HUES48 (cell line): ENCODE data around the gene TSPAN1.

Source experiments
- H3K27ac ChIP-seq: one replicate; pipeline ENCODE4 v1.7.0; 2013; ENCODE audit warnings: low read depth, low read length, inconsistent platforms
- H3K27me3 ChIP-seq: 2 replicates; pipeline ENCODE4 v1.6.1; 2013; ENCODE audit warnings: mild to moderate bottlenecking, low read length; ENCODE audit not compliant: control insufficient read depth, insufficient read depth
- H3K36me3 ChIP-seq: 2 replicates; pipeline ENCODE4 v1.6.1; 2013; ENCODE audit warnings: low read length; ENCODE audit not compliant: control insufficient read depth, insufficient read depth
- H3K4me1 ChIP-seq: 2 replicates; pipeline ENCODE4 v1.6.1; 2013; ENCODE audit warnings: mild to moderate bottlenecking, low read length; ENCODE audit not compliant: control insufficient read depth, insufficient read depth
- H3K4me3 ChIP-seq: 2 replicates; pipeline ENCODE4 v1.5.1; 2013; ENCODE audit warnings: mild to moderate bottlenecking, low read depth, low read length
- H3K9ac ChIP-seq: 2 replicates; pipeline ENCODE4 v1.6.1; 2013; ENCODE audit warnings: mild to moderate bottlenecking, low read depth, low read length, moderate library complexity
- H3K9me3 ChIP-seq: 2 replicates; pipeline ENCODE4 v1.6.1; 2013; ENCODE audit warnings: low read length; ENCODE audit not compliant: control insufficient read depth, insufficient read depth

Gene TSPAN1

DNA sequence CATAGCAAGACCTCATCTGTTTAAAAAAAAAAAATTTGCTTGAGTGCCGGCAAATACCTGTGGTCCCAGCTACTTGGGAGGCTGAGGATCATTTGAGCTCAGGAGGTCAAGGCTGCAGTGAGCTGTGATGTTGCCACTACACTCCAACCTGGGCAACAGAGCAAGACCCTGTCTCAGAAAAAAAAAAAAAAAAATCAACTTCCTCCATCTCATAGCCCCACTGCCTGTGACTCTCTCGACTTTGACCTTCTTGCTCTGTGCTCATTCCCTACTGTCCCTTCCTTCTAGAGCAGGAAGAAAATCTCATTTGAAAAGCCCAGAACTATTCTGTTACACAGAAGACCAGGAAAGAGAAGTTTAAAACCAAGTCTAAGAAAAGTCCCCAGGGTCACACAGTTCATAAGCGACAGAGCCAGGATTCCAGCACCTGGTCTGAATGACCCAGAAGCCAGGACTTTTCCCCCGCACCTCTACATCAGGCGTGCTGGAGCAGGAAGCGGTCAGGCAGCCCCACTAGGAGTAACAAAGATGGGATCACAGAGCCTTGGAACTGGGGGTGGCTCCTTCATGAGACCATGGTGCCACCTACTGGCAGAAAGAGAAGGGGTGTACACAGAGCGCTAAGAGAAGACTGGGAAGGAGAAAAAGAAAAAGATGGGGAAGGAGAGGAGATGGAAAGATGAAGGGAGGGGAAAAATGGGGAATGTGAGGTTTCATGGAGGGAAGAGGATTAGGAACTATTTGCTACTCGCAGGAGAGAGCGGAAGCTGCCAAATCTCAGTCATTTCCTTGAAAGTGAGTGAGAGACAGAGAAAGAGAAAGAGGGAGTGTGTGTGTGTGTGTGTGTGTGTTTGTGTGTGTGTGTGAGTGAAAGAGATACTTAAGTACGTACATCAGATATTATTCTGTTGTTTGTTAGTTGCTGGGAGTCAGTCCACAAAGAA, 4.5 kb downstream of the TSPAN1 start:
- H3K4me3 ChIP-seq = no peak overlapping the region
- peaks cover 11% of the 10 kb centered on the region for H3K27me3 ChIP-seq
- no peaks in the 10 kb centered on the region for H3K36me3 ChIP-seq
- no peak overlapping the region for H3K27ac ChIP-seq
- no peak overlapping the region for H3K9ac ChIP-seq
- peaks cover 8% of the 10 kb centered on the region; the same call in 1 of the 2 replicates for H3K4me1 ChIP-seq
- no peaks in the 10 kb centered on the region for H3K9me3 ChIP-seq

DNA sequence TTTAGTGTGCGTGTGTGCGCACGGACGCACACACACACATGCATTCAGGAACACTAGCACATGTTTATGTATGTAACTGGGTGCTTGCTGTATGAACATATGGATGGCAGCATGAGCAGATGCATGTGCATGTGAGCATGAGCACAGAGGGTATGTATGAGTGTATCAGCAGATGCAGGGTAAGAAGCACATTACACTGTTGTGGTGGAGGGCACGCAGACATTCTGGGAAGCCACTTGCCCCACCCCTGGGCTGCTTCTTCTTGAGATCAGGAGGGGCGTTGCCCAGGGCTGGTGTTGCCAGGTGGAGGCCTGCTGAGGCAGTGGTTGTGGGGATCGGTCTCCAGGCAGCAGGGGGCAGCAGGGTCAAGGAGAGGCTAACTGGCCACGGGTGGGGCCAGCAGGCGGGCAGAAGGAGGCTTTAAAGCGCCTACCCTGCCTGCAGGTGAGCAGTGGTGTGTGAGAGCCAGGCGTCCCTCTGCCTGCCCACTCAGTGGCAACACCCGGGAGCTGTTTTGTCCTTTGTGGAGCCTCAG, 5.3 kb downstream of the TSPAN1 start:
- Histone ChIP-seq H3K4me3 (no peak overlapping the region), H3K27ac (no peak overlapping the region), H3K4me1 (peaks cover 4% of the 10 kb centered on the region; the same call in 1 of the 2 replicates)

DNA sequence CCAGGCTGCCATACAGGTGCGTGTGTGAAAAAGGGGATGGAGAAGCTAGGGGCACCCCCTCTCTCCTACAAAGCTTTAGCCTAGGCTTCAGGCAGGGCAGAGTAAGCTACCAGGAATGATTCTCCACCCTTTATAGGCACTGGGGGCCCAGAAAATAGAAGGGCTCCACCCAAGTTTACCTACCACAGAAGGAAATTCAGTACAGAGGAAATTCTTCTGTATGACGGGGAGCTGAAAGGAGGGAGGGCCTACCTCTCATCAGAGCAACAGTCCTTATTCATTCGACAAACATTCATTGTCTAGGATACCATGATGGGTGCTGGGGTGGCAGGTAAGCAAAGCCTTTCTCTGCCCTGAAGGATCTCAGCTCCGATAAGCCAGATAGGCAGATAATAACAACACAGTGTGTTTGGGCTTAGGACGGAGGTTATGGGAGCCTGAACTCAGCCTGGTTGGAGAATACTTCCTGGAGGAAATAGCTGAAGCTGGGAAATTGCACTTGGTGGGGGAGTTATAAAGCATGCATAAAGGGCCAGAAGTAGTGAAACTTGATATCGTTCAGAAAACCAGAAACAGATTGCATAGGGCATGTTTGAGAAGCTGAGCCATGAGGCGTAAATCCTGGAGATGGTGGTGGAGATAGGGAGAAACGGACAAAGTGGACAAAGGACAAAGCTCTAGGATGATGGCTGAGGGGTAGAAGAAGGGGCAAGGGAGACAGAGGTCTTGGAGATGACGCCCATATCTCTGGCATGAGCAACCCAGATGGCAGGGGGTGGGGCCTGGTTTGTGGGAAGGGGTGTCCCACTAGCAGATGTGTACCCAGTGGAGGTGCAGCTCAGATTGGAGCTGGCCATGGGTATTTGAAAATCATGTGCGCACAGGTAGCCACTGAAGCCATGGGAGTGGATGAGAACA, 6.7 kb downstream of the TSPAN1 start:
- Histone ChIP-seq H3K4me3 (no peak overlapping the region), H3K4me1 (peaks cover 4% of the 10 kb centered on the region; the same call in 1 of the 2 replicates), H3K27ac (no peak overlapping the region), H3K9me3 (no peaks in the 10 kb centered on the region), H3K27me3 (peaks cover 11% of the 10 kb centered on the region), H3K9ac (no peak overlapping the region), H3K36me3 (no peaks in the 10 kb centered on the region)

More for the DNA sequence above, 5.3 kb downstream of the TSPAN1 start:
- Histone ChIP-seq H3K9me3 (no peaks in the 10 kb centered on the region), H3K9ac (no peak overlapping the region), H3K27me3 (peaks cover 11% of the 10 kb centered on the region), H3K36me3 (no peaks in the 10 kb centered on the region)

DNA sequence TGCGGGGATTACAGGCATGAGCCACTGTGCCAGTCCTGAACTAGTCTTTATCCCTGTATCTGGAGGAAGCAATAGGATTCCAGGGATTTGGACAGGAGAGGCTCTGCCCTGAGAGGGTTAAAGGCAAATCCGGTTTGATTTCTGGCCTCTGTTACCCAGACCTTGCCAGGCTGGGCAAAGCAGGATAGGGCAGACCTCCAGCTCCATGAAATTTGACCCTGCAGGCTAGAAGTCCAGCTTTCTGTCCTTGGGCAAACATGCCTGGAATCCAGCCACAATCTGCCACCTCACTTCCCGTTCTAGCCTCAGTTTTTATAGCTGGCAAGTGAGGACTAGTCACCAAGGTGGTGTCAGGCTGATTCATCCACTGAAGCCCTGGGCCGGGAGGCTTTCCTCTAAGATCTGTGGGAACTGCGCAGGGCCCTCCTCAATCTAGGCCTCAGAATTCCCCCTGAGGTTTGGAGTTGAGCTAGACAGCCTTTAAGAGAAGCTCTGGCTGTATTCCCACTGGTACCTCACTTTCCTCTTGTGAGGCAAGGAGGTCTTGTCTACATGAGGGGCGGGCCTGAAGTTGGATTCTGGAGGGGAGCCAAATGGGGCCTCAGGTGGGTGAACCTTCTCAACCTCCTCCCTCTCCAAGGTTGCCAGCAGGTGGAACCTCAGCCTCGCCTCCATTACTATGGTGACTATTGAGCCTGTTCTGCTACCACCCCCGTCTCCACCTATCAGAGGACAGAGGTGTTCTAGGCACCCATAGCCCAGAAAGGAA, 8.4 kb downstream of the TSPAN1 start:
- no peak overlapping the region for H3K4me3 ChIP-seq

DNA sequence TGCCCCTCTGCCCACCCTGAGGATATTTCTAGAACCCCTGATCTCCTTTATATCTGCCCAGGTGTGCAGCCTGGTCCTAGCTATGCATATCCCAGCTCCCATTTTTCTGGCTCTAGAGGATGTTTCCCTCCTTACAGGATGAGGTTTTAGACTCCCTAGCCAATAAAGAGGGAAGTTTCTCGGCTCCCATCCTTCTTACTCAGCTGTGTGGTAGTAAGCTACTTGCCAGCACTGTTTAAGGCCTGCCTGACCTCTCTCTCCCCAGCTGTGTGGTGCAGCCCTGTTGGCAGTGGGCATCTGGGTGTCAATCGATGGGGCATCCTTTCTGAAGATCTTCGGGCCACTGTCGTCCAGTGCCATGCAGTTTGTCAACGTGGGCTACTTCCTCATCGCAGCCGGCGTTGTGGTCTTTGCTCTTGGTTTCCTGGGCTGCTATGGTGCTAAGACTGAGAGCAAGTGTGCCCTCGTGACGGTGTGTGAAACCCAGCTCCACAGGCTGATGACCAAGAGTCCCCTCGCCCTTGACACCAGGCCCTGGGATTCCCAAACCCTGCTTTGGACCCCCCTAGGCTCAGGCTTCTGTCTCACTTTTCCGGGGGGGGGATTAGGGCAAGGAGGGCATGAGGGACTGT, 9.2 kb downstream of the TSPAN1 start:
- H3K4me3 ChIP-seq = no peak overlapping the region
- H3K9me3 ChIP-seq = no peaks in the 10 kb centered on the region
- no peak overlapping the region for H3K9ac ChIP-seq
- H3K36me3 ChIP-seq = peaks cover 5% of the 10 kb centered on the region; the same call in 1 of the 2 replicates
- H3K27me3 ChIP-seq = peaks cover 11% of the 10 kb centered on the region
- H3K27ac ChIP-seq = no peak overlapping the region
- H3K4me1 ChIP-seq = peaks cover 4% of the 10 kb centered on the region; the same call in 1 of the 2 replicates

More for the DNA sequence above, 8.4 kb downstream of the TSPAN1 start:
- no peak overlapping the region for H3K27ac ChIP-seq
- H3K4me1 ChIP-seq = peaks cover 4% of the 10 kb centered on the region; the same call in 1 of the 2 replicates
- H3K9ac ChIP-seq = no peak overlapping the region
- H3K36me3 ChIP-seq = no peaks in the 10 kb centered on the region; the same call in 1 of the 2 replicates
- no peaks in the 10 kb centered on the region for H3K9me3 ChIP-seq
- H3K27me3 ChIP-seq = peaks cover 11% of the 10 kb centered on the region

DNA sequence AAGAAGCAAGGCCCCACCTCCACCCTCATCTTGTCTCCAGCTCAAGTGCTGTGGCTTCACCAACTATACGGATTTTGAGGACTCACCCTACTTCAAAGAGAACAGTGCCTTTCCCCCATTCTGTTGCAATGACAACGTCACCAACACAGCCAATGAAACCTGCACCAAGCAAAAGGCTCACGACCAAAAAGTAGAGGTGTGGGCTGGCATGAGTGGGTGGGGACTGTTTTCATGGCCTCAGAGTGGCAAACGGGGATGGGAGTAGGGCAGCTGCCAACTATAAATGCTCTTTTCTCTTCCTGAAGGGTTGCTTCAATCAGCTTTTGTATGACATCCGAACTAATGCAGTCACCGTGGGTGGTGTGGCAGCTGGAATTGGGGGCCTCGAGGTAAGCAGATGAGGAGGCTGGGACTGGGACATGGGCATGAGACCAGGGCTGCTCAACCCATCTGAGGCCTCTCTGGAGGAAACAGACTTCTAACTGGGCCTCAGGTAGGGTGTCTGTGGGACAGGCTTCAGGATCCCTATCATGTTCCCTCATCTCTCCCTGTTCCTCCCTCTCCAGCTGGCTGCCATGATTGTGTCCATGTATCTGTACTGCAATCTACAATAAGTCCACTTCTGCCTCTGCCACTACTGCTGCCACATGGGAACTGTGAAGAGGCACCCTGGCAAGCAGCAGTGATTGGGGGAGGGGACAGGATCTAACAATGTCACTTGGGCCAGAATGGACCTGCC, 10.2 kb downstream of the TSPAN1 start:
- no peaks in the 10 kb centered on the region for H3K9me3 ChIP-seq
- no peak overlapping the region for H3K27ac ChIP-seq
- peaks cover 1% of the 10 kb centered on the region; the same call in 1 of the 2 replicates for H3K4me1 ChIP-seq
- peaks cover 11% of the 10 kb centered on the region for H3K27me3 ChIP-seq
- H3K4me3 ChIP-seq = no peak overlapping the region
- H3K9ac ChIP-seq = no peak overlapping the region
- H3K36me3 ChIP-seq = peaks cover 14% of the 10 kb centered on the region

DNA sequence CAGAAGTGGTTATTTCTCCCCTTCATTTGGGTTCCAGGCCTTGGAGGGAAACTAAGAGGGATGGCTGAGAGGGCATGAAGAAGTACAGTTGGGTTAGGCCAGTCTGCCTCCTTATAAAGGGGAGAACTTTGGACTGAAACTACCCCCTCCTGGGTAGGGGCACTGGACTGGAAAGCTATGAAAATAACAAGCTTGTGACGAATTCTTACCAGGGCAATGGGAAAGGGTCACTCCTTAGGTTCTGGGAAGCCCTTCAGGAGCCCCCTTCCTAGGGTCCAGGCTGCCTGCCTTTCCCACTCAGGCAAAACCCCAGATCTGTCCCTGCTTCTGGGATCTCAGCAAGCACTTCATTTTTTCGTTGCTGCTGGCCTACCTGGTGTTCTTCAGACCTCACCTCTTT, 11.2 kb downstream of the TSPAN1 start:
- Histone ChIP-seq H3K27ac (no peak overlapping the region), H3K36me3 (peaks cover 23% of the 10 kb centered on the region), H3K9me3 (no peaks in the 10 kb centered on the region), H3K9ac (no peak overlapping the region), H3K4me1 (no peaks in the 10 kb centered on the region), H3K4me3 (no peak overlapping the region), H3K27me3 (peaks cover 6% of the 10 kb centered on the region)

DNA sequence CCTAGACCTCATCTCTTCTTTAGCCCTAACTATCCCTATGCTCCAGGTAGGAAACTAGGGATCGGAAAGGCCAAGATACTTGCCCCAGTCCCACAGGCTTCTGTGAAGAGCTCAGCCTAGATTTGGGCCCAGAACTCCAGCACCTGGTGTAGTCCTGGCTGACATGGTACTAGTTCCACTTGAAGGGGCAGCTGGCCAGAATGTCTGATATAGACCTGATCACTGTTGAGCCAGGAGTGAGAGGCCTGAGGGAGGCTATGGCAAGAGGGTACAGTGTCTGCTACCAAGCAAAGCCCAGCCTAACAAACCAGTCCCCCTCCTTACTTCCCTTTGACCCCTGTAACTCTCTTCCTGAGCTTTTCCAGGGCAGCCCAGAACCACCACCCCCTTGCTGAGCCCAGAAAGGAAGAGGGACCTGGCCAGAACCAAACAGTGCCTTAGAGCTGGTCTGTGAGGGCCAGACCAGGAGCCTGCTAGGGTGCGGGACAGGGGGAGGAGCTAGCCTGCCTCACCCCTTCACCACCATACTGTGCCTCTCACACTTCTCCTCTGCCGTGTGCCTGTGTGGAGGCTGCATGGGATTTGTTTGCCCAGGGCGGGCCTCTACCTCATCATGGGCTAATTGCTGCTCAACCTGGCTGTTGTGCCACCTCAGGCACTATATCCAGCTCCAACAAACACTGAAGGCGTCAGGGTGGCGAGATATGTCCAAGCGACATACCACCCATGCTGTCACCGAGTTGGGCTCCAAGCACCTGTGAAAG, 12.4 kb downstream of the TSPAN1 start:
- H3K27ac ChIP-seq = no peak overlapping the region
- H3K4me3 ChIP-seq = no peak overlapping the region
- no peaks in the 10 kb centered on the region for H3K4me1 ChIP-seq
- H3K9me3 ChIP-seq = no peaks in the 10 kb centered on the region
- H3K27me3 ChIP-seq = no peaks in the 10 kb centered on the region
- peaks cover 31% of the 10 kb centered on the region for H3K36me3 ChIP-seq
- H3K9ac ChIP-seq = no peak overlapping the region
